Colonic mucosa (tissue), 4 donors: ENCODE results near the gene CYB5R3. TPM values are rescaled to one million over a fixed set of nuclear protein-coding genes. Genes with fewer than 3 reads are reported as not detected.

Experiments
- DNase-seq: peaks from one replicate; pipeline ENCODE4 v3.0.0-alpha.2; 2020
- H3K27ac ChIP-seq: fragments of 200-600 bp; one replicate; pipeline ENCODE4 v1.8.0; 2021
- H3K27me3 ChIP-seq: fragments of 200-600 bp; one replicate; pipeline ENCODE4 v1.8.0; 2021
- H3K36me3 ChIP-seq: fragments of 200-600 bp; one replicate; pipeline ENCODE4 v1.8.0; 2021
- H3K4me1 ChIP-seq: fragments of 200-600 bp; one replicate; pipeline ENCODE4 v1.8.0; 2021; ENCODE audit warnings: mild to moderate bottlenecking
- H3K4me3 ChIP-seq: fragments of 200-600 bp; one replicate; pipeline ENCODE4 v1.8.0; 2021
- H3K9ac ChIP-seq, 2 donors: one replicate each; pipeline ENCODE4 v1.7.0; 2013; ENCODE audit warnings: control low read depth in 2 of 2, low read depth in 2 of 2, low read length in 2 of 2
- H3K9me3 ChIP-seq: fragments of 200-600 bp; one replicate; pipeline ENCODE4 v1.8.0; 2021
- CTCF ChIP-seq: fragments of 200-600 bp; IDR thresholded peaks from one replicate; pipeline ENCODE4 v1.8.0; 2022; ENCODE audit warnings: antibody characterized with exemption, mild to moderate bottlenecking
- intact Hi-C: fragments of 100-400 bp; cut with DNase I; formaldehyde crosslinking; loops from one replicate; pipeline ENCODE4 v1.14.1; 2022
- total RNA-seq, 2 donors: library from RNA; stranded (reverse); fragmentation: NEBNext Ultra II Directional in 1 of 2; extraction: Animal tissue kit (Norgen Biotek cat#: 25700) in 1 of 2; gene quantifications; one replicate each; pipeline ENCODE4 v1.2.1, GENCODE V29; 2021
- donor health status: healthy.
- donor health status: DM: no; HTN: no; CAD: no.
- donor health status: DM: no; HTN: no; CAD: no.

Gene CYB5R3
- total RNA-seq, 2 donors from 2014 or later = 105 to 133 TPM

GRCh38 chr22:42633013-42633412, 16.2 kb downstream of the CYB5R3 start:
- no peaks in the 10 kb centered on the region for H3K9me3 ChIP-seq
- no peaks in the 10 kb centered on the region for H3K27me3 ChIP-seq
- peaks cover 9% of the 10 kb centered on the region for H3K36me3 ChIP-seq
- intact Hi-C loops = no loop called here
- no peaks in the 10 kb centered on the region for H3K4me1 ChIP-seq
- no peak overlapping the region for H3K27ac ChIP-seq
- no peak for DNase-seq
- no peak overlapping the region for H3K9ac ChIP-seq
- TF ChIP-seq CTCF = no peak
- no peak overlapping the region for H3K4me3 ChIP-seq

- TF ChIP-seq CTCF = no peak
- H3K27ac ChIP-seq = no peak overlapping the region
- H3K4me1 ChIP-seq = no peaks in the 10 kb centered on the region
- H3K36me3 ChIP-seq = peaks cover 9% of the 10 kb centered on the region
- H3K27me3 ChIP-seq = no peaks in the 10 kb centered on the region
- intact Hi-C loops = no loop called here
- no peak overlapping the region for H3K4me3 ChIP-seq
- H3K9ac ChIP-seq = no peak overlapping the region
- DNase-seq = no peak
- H3K9me3 ChIP-seq = no peaks in the 10 kb centered on the region
These were observed 17.1 kb downstream of the CYB5R3 start for GRCh38 chr22:42632096-42632495.

- no peak for TF ChIP-seq CTCF
- H3K4me1 ChIP-seq = no peaks in the 10 kb centered on the region
- no peaks in the 10 kb centered on the region for H3K9me3 ChIP-seq
- H3K9ac ChIP-seq = no peak overlapping the region
- no peak overlapping the region for H3K27ac ChIP-seq
- H3K27me3 ChIP-seq = no peaks in the 10 kb centered on the region
- no peak for DNase-seq
- intact Hi-C loops = no loop called here
- no peak overlapping the region for H3K4me3 ChIP-seq
- peaks cover 9% of the 10 kb centered on the region for H3K36me3 ChIP-seq
These were observed 18.1 kb downstream of the CYB5R3 start for GRCh38 chr22:42630901-42631602.

GRCh38 chr22:42630211-42630610, 19.0 kb downstream of the CYB5R3 start:
- H3K27me3 ChIP-seq = no peaks in the 10 kb centered on the region
- no peak for DNase-seq
- H3K36me3 ChIP-seq = peaks cover 9% of the 10 kb centered on the region
- TF ChIP-seq CTCF = no peak
- no peak overlapping the region for H3K9ac ChIP-seq
- H3K9me3 ChIP-seq = no peaks in the 10 kb centered on the region
- intact Hi-C loops = no loop called here
- H3K4me3 ChIP-seq = no peak overlapping the region
- H3K27ac ChIP-seq = no peak overlapping the region
- H3K4me1 ChIP-seq = no peaks in the 10 kb centered on the region

- no peak overlapping the region for H3K4me3 ChIP-seq
- no peak overlapping the region for H3K27ac ChIP-seq
- H3K9me3 ChIP-seq = no peaks in the 10 kb centered on the region
- DNase-seq = no peak
- H3K36me3 ChIP-seq = peaks cover 9% of the 10 kb centered on the region
- H3K9ac ChIP-seq = no peak overlapping the region
- intact Hi-C loops = no loop called here
- no peaks in the 10 kb centered on the region for H3K27me3 ChIP-seq
- H3K4me1 ChIP-seq = no peaks in the 10 kb centered on the region
- TF ChIP-seq CTCF = no peak
These were observed 21.2 kb downstream of the CYB5R3 start for GRCh38 chr22:42627981-42628380.
